ENCODE data around the gene CACNA1A. TPM values are rescaled to one million over a fixed set of nuclear protein-coding genes. Genes with fewer than 3 reads are reported as not detected.

CACNA1A gene
- polyA plus RNA-seq, 3 donors, result 0.08 to 0.09 TPM; not detected in 1

- Histone ChIP-seq H3K9me3 (replicated peaks in 1 of 2; ENCODE audit: control insufficient read depth in 1 of 2, insufficient read depth in 1 of 2, low read length in 2 of 2) (no peaks in the 10 kb centered on the region), H4K20me1 (ENCODE audit: insufficient read depth, low read length) (no peaks in the 10 kb centered on the region), H3K4me2 (replicated peaks; ENCODE audit: extremely low read depth, low read length, poor library complexity, severe bottlenecking) (no peak overlapping the region), H3K4me1 (ENCODE audit: control insufficient read depth in 1 of 2, insufficient read depth in 2 of 2, low read length in 2 of 2) (no peaks in the 10 kb centered on the region), H3K36me3 (replicated peaks in 1 of 2; ENCODE audit: control insufficient read depth in 1 of 2, insufficient read depth in 2 of 2, low read length in 2 of 2) (no peaks in the 10 kb centered on the region), H3K4me3 (replicated peaks in 1 of 3; ENCODE audit: low read depth in 2 of 3, low read length in 3 of 3) (no peak overlapping the region), H3K27me3 (ENCODE audit: control insufficient read depth in 2 of 2, insufficient read depth in 2 of 2, low read length in 2 of 2) (no peaks in the 10 kb centered on the region), H3K27ac (ENCODE audit: low read depth in 1 of 2, low read length in 2 of 2) (no peak overlapping the region), H2AFZ (ENCODE audit: insufficient read depth, low read depth, low read length, poor library complexity, severe bottlenecking) (no peak overlapping the region), H3K79me2 (ENCODE audit: insufficient read depth, low read length) (no peaks in the 10 kb centered on the region), H3K9ac (ENCODE audit: insufficient read depth, low read length, poor library complexity, severe bottlenecking) (no peak overlapping the region)
- 14% methylated on average over 2 of the region's 2 CpGs for WGBS (ENCODE audit: insufficient coverage)
- Mint-ChIP-seq H3K36me3 (no peaks in the 10 kb centered on the region), H3K27me3 (ENCODE audit: low read depth in 3 of 3) (peaks cover 6 to 9% (median 8%) of the 10 kb centered on the region in 3 donors), H3K9me3 (peaks cover 0 to 8% (median 0%) of the 10 kb centered on the region in 7 donors), H3K27ac (peak overlapping the region in 2 of 7 donors; percentile 7 to 37), H3K4me3 (no peak overlapping the region), H3K4me1 (peaks cover 8% of the 10 kb centered on the region)
- TF ChIP-seq, protein P1, sequence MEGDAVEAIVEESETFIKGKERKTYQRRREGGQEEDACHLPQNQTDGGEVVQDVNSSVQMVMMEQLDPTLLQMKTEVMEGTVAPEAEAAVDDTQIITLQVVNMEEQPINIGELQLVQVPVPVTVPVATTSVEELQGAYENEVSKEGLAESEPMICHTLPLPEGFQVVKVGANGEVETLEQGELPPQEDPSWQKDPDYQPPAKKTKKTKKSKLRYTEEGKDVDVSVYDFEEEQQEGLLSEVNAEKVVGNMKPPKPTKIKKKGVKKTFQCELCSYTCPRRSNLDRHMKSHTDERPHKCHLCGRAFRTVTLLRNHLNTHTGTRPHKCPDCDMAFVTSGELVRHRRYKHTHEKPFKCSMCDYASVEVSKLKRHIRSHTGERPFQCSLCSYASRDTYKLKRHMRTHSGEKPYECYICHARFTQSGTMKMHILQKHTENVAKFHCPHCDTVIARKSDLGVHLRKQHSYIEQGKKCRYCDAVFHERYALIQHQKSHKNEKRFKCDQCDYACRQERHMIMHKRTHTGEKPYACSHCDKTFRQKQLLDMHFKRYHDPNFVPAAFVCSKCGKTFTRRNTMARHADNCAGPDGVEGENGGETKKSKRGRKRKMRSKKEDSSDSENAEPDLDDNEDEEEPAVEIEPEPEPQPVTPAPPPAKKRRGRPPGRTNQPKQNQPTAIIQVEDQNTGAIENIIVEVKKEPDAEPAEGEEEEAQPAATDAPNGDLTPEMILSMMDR (IDR thresholded peaks at IDR 0.05), result no peak
- intact Hi-C loops (cut with micrococcal nuclease), result no loop called here
- DNase-seq, result no peak
These were observed 285.4 kb downstream of the CACNA1A start for GRCh38 chr19:13220847-13221246.

DNA sequence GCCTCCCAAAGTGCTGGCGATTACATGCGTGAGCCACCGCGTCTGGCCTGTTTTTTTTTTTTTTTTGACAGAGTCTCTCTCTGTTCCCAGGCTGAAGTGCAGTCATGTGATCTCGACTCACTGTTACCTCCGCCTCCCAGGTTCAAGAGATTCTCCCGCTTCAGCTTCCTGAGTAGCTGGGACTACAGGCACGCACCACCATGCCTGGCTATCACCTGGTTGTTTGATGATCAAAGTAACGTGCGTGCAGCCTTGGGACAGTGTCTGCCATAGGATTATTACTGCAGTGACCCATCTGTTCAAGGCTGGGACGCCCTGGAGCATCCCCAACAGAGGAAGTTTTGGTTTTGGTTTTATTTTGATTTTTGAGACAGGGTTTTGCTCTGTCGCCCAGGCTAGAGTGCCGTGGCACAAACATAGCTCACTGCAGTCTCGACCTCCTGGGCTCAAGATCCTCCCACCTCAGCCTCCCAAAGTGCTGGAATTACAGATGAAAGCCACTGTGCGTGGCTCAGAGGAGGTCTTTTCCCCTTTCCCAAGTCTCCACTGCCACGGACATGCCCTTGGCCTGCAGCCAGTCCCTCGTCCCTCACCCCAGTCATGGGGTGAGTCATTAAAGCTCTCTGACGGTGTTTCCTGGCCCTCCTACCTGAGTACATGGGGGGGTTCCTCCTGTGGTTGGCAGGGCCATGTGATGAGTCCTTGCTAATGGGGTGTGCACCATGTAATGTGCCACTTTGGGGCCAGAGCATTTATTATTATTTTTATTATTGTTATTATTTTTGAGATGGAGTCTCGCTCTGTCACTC is 290.5 kb downstream of the CACNA1A start:
- peaks cover 0 to 6% (median 0%) of the 10 kb centered on the region in 7 donors for H3K9me3 Mint-ChIP-seq
- H3K9me3 ChIP-seq (replicated peaks in 1 of 2; ENCODE audit: control insufficient read depth in 1 of 2, insufficient read depth in 1 of 2, low read length in 2 of 2), result no peaks in the 10 kb centered on the region
- no peaks in the 10 kb centered on the region for H4K20me1 ChIP-seq (ENCODE audit: insufficient read depth, low read length)
- no peaks in the 10 kb centered on the region for H3K27me3 ChIP-seq (ENCODE audit: control insufficient read depth in 2 of 2, insufficient read depth in 2 of 2, low read length in 2 of 2)
- no peak overlapping the region for H2AFZ ChIP-seq (ENCODE audit: insufficient read depth, low read depth, low read length, poor library complexity, severe bottlenecking)
- intact Hi-C loops (cut with micrococcal nuclease), result no loop called here
- H3K4me1 ChIP-seq (ENCODE audit: control insufficient read depth in 1 of 2, insufficient read depth in 2 of 2, low read length in 2 of 2), result no peaks in the 10 kb centered on the region
- TF ChIP-seq, protein P1 (IDR thresholded peaks at IDR 0.05), result no peak
- H3K4me3 Mint-ChIP-seq, result peak overlapping the region; percentile 52 to 63
- no peak for DNase-seq
- no peaks in the 10 kb centered on the region for H3K36me3 ChIP-seq (replicated peaks in 1 of 2; ENCODE audit: control insufficient read depth in 1 of 2, insufficient read depth in 2 of 2, low read length in 2 of 2)
- H3K4me1 Mint-ChIP-seq, result peaks cover 10% of the 10 kb centered on the region
- H3K27ac ChIP-seq (ENCODE audit: low read depth in 1 of 2, low read length in 2 of 2), result no peak overlapping the region
- H3K79me2 ChIP-seq (ENCODE audit: insufficient read depth, low read length), result no peaks in the 10 kb centered on the region
- no peak overlapping the region for H3K4me3 ChIP-seq (replicated peaks in 1 of 3; ENCODE audit: low read depth in 2 of 3, low read length in 3 of 3)
- H3K9ac ChIP-seq (ENCODE audit: insufficient read depth, low read length, poor library complexity, severe bottlenecking), result no peak overlapping the region
- H3K27ac Mint-ChIP-seq, result peak overlapping the region in 1 of 7 donors; percentile 56
- H3K27me3 Mint-ChIP-seq (ENCODE audit: low read depth in 3 of 3), result peaks cover 4 to 5% (median 5%) of the 10 kb centered on the region in 3 donors
- H3K36me3 Mint-ChIP-seq, result no peaks in the 10 kb centered on the region
- H3K4me2 ChIP-seq (replicated peaks; ENCODE audit: extremely low read depth, low read length, poor library complexity, severe bottlenecking), result no peak overlapping the region
- 72% methylated on average over 12 of the region's 19 CpGs for WGBS (ENCODE audit: insufficient coverage)

Data from CD14-positive monocyte (primary cell).